GM21737 (cell line): ENCODE measurements around the gene TRMT2A.
"Not testable (repeated sequence)": the region's sequence is repeated elsewhere in the genome, so short reads cannot be mapped to it uniquely, and the experiment has no call there.

Experiments
- ATAC-seq: cut with Tn5 transposase; IDR thresholded peaks from one replicate; pipeline ENCODE4 v1.9.1; 2021; ENCODE audit warnings: mild to moderate bottlenecking, moderate library complexity; ENCODE audit not compliant: unreplicated experiment

TRMT2A gene

GRCh38 chr22:20116951-20117632 lies at the start of gene TRMT2A:
TRMT2A (minus strand) TSS chr22:20117226; CDS start chr22:20116906, 320 bp downstream.
- ATAC-seq = peak; percentile 74

GRCh38 chr22:20166703-20167102 lies 49.7 kb upstream of the TRMT2A start:
- no peak for ATAC-seq

GRCh38 chr22:20165913-20166312 lies 48.9 kb upstream of the TRMT2A start:
- no peak for ATAC-seq

- ATAC-seq = no peak
Observed at GRCh38 chr22:20165421-20165820, 48.4 kb upstream of the TRMT2A start.

- ATAC-seq = no peak
Observed at GRCh38 chr22:20164863-20165262, 47.8 kb upstream of the TRMT2A start.

- no peak for ATAC-seq
Observed at GRCh38 chr22:20160041-20160440, 43.0 kb upstream of the TRMT2A start.

- ATAC-seq = not testable (repeated sequence)
Observed at GRCh38 chr22:20159531-20159930, 42.5 kb upstream of the TRMT2A start.

- ATAC-seq = no peak
Observed at GRCh38 chr22:20159076-20159475, 42.0 kb upstream of the TRMT2A start.

- ATAC-seq = no peak
Observed at GRCh38 chr22:20158391-20159036, 41.5 kb upstream of the TRMT2A start.

GRCh38 chr22:20157430-20158183 lies 40.6 kb upstream of the TRMT2A start:
- no peak for ATAC-seq

GRCh38 chr22:20156611-20157429 lies 39.8 kb upstream of the TRMT2A start:
- no peak for ATAC-seq

- no peak for ATAC-seq
Observed at GRCh38 chr22:20156042-20156389, 39.0 kb upstream of the TRMT2A start.

- no peak for ATAC-seq
Observed at GRCh38 chr22:20155330-20156041, 38.5 kb upstream of the TRMT2A start.

GRCh38 chr22:20154602-20155187 lies 37.7 kb upstream of the TRMT2A start:
- ATAC-seq = no peak

GRCh38 chr22:20153945-20154344 lies 36.9 kb upstream of the TRMT2A start:
- ATAC-seq = no peak

GRCh38 chr22:20152464-20152890 lies 35.5 kb upstream of the TRMT2A start:
- ATAC-seq = no peak

- ATAC-seq = no peak
Observed at GRCh38 chr22:20151276-20151588, 34.2 kb upstream of the TRMT2A start.

GRCh38 chr22:20150381-20151275 lies 33.6 kb upstream of the TRMT2A start, which contains the start of gene CCDC188:
CCDC188 (minus strand) TSS chr22:20151055; CDS start chr22:20150986, 69 bp downstream.
- no peak for ATAC-seq
